ENCODE results near the gene STK32C.

STK32C gene

DNA sequence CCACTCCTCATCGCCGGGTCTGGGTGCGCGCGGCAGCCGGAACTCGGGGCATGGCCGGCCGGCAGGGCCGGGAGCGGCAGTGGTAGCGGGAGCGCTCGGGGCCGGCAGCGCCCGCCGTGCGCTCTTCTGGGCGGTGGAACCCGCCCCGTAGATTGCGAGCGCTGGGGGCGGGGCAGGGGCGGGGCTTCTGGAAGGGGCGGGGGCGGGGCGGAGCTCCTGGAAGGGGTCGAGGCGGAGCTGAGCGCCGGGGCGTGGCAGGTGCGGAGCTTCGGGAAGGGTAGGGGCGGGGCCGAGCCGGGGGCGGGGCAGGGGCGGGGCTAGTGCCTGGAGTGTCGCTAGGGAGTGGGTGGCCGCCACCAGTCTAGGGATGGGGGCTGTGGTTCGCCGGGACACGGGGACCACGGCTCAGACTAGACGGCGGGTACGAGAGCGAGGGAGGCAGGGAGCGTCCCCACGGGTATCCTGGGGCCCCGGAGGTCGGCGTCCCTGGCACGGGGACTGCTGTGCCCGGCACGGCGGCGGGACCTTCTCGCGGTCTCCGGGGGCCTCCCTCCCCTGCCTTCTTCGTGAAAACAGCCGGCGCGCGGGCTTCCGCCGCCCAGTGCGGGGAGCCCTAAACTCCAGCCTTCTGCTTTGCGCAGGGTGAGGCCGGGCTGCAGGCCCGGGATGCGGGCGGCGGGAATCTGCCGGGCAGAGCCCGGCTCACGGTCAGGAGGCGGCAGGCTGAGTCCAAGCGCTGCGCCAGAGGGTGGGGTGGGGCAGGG lies at the start of gene STK32C:
TSS of gene STK32C (minus strand) at position 128 of the 764 bp plus-strand sequence. CDS start at position 11, 117 bp downstream.
- peak; percentile 49 to 93 (median 87) for DNase-seq

DNA sequence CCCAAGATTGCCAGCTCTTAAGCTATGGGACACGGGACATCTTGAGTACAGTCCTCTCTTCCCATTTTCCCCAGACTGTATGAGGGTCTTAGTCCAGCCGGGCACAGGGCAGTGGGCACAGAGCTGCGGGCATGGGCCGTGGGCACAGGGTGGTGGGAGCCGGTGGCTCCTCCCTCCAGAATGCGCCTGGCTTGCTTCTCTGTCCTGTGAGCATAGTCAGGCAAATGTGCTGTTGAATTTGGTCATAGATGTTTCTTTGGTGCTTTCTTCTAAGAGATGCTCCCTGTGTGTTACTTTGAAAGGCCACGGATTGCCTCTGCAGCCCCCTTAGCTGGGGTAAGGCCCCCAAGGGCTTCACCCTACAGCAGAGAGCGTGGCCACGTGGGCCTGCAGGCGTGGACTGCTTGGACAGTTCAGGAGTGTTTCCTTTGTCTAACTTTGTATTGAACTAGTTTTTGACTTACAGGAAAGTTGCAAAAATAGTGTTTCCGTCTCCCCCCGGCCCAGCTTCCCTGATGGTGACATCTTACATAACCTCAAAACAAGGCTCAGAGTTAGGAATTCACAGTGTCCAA lies 49.0 kb upstream of the STK32C start:
- no peak for DNase-seq

DNA sequence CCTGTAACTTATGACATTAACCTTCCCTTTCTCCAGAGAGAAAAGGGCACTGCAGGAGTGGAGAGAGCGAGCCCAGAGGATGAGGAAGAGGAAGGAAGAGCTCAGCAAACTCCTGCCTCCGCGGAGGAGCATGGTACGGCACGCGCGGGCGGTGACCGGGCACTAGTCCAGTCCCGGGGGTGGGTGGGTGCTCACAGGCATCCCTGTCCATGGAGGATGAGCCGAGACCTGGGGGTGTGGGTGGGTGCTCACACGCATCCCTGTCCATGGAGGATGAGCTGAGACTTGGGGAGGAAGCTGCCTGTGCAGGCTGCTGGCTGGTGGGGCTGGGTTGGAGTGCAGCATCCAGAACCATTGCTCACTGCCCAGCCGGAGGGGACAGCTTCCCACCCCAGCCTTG lies 48.0 kb upstream of the STK32C start:
- DNase-seq, result no peak

DNA sequence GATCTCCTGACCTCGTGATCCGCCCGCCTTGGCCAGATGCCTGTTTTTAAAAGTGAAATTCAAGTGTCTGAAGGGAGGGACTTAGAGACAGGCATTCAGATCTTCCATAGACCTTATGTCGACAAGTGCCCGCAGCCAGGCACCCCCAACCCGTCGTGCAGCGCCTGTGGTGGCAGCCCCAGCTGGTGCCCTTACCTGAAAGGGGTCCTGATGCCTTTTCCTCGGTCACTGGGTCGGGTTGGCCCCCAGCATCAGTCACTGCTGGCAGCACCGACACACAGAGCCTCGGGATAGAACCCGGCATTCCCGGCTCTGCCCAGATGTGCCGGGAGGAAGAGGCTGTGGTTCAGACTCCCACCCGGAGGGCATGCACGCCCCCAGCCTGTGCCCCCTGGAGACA lies 47.5 kb upstream of the STK32C start:
- no peak for DNase-seq

DNA sequence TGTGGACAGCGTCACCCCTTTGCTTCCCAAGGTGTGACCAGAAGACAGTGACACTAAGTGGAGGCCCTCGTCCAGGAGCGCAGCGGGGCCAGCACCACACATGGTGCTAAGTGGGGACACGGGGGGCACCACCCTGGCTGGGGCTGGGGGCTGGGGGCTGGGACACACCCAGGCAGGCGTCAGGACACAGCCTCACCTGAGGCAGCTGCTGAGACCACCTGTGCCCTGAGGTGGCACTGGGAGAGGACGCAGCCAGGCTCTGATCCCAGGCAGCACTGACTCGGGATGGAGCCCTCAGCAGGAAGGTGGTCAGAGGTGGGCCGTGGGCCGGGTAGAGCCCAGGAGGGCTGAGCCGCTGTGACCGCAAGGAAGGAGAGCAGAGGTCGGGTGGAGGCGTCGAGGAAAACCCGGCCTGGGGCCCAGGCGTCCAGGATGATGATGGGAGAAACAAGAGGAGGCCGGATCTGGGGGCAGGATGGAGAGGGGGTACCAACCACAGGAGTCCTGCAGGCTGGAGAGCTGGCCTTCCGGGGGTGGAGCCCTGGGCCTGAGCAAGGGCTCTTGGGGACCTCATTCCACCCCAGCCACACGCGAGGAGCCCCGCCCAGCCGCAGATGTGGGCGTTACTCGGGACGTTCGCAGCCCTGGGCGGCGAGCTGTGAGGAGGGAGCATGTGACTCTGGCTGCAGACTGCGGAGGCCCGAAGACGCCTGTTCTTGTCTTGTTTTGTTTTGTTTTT lies 46.8 kb upstream of the STK32C start:
- DNase-seq, result no peak

DNA sequence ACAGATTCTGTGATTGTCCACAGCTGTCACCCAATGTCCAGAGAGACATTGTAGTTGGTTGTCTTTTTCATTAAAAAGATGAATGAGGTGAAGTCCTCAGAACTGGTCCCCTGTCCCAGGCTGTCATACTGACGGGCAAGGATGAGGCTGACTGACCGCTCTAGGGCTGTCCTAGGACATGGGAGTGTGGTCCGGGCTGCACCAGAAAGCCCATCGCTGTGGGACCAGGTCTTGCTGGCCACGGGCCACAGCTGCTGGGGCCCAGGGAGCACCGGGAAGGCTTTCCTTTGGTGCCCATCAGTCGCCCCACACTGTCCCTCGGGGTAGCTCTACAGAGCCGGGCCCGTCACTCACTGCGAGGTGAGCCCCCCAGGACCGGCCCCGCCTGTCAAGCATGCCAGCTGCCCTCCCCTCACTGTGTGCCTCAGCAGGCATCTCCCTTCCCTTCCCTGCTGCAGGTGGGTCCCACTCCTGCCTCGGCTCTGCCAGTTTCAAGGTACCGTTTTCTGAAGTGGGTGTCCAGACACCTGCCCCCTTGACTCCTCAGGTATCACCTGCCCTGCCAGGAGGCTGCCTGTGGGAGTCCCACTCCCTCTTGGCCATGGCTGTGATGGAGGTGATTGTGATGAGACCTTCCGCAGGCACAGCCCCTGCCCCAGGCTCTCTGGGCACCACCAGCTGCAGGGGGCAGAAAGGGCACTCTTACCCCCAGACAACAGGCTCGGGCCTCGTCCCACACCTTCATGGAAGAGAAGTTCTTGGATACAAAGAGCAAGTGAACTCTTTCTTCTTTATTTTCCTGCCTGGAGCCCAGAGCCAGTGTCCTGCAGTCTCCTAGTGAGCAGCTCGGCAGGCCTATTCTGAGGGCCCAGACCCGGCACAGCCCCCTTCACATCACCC lies 46.0 kb upstream of the STK32C start:
- DNase-seq, result no peak

DNA sequence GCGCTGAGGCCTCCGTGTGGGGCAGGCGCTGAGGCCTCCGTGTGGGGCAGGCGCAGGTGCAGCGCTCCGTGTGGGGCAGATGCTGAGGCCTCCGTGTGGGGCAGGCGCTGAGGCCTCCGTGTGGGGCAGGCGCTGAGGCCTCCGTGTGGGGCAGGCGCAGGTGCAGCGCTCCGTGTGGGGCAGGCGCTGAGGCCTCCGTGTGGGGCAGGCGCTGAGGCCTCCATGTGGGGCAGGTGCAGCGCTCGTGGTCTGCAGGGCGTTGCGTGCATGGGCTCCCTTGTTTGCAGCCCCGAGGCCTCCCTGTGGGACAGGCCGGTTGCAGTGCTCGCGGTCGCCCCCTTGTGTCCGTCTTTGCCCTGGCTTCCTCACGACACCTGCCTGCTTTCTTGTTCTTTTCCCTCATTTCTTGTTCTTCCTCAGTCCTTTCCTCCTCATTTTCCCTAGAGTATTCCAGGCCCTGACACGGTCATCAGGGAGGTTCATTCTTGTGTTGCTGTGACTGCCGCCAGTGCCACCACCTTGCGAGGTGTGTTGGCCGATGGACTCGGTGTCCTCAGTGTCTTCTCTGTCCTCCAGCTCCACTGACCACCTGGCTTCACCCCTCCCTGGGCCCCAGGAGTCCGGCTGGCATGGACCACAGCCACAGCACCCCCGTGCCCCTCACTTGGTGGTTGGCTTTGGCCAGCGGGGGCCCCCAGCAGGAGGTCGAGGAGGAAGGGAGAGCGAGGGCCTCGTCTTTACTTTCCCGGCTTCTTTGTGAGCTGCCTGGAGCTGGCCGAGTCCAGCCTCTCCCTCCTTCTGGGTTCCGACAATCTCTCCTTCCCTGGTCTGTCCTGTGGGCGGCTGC lies 44.9 kb upstream of the STK32C start:
- DNase-seq, result peak in 11 of 14 donors; percentile 7 to 60 (median 32)

DNA sequence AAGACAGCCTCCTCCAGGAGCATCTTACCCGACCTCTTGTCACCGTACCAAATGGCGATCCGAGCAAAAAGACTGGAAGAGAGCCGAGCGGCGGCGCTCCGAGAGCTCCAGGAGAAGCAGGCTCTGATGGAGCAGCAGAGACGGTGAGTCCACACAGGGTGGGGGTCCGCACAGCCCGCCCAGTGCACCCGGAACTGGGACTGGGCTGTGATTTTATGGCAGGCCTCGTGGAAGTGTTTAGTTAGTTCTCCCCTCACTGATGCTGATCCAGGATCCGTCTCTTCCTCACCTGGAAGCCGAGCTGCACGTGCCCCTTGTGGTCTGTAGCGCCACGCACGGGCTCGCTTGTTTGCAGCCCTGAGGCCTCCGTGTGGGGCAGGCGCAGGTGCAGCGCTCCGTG lies 43.9 kb upstream of the STK32C start:
- DNase-seq, result no peak

DNA sequence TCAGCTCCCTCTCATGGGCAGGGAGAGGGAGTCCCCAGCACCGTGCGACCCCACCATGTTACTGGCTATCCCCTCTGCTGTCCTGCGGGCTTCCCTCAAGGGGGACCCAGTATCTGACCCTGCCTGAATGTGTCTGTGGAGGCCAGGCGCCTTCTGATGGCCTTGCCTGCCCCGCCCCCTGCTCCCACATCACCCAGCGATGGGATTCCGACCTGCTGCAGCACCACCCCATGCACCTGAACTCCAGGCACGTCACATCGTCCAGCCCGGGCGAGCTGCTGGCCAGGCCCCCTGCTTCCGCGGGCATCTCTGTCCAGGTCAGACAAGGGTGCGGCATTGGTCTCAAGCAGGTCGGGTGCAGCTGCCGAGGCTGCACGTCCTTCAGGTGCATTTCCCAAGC lies 43.2 kb upstream of the STK32C start:
- DNase-seq, result no peak

DNA sequence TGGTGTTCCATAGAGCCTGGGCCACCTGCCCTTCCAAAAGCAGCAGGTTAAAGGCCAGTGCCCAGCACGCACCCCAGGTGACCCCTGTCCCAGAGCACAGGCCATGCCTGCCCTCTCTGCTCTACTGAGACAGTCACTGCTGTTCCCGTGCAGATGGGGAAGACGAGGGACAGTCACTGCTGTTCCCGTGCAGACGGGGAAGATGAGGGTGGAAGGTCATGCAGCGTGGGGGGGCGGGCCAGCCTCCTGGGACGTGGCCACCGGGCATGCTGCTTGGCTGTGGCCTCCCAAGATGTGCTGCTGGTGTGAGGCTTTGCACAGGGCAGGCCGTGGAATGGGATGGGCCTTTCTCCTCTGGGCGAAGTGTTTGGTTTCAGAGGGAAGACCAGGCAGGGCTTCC lies 42.6 kb upstream of the STK32C start:
- DNase-seq, result no peak

DNA sequence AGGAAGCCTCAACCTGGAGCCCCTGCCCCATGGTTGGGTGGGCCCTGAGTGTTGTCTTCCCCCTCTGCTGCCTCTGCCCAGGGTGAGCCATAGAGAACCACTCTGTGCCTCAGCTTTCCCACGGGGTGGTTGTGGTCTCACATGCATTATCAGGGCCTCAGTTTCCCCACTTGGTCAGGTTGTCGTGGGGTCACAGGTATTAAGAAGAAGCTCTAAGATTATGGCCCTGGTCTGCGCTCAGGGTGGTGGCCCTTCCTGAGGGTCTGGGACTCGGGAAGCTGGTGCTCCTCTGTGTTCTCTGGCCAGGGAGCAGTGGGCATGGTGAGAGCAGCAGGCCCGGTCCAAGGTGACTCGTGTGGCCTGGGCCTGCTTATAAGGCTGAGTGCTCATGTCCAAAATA lies 42.0 kb upstream of the STK32C start:
- DNase-seq, result no peak

DNA sequence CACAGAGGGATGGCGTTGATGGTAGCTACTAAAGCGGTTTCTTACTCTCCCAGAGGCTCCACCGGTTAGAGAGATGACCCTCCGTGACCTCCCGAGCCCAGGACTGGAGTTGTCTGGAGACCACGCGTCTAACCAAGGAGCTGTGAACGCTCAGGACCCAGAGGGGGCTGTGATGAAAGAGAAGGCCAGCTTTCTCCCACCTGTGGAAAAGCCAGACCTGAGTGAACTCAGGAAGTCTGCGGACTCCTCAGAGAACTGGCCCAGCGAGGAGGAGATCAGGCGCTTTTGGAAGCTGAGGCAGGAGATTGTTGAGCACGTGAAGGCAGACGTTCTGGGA lies 40.1 kb upstream of the STK32C start:
- no peak for DNase-seq

DNA sequence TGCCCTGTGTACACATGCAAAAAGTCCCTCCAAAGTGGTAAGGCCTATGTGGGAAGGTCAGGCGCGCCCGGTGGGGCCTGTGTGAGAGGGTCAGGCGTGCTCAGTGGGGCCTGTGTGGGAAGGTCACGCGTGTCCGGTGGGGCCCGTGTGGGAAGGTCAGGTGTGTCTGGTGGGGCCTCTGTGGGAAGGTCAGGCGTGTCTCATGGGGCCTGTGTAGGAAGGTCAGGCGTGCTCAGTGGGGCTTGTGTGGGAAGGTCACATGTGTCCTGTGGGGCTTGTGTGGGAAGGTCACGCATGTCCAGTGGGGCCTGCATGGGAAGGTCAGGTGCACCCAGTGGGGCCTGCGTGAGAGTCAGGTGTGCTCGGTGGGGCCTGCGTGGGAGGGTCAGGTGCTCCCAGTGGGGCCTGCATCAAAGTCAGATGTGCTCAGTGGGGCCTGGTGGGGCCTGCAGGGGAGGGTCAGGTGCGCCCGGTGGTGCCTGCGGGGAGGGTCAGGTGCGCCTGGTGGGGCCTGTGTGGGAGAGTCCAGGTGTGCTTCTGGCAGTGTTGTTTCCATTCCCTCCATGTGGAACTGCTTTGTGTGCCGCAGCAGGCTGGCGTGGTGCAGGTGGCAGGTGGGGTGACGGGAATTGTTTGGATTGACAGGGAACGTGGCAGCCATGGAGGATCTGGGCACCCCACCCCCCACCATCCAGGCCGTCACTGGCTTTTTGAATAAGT lies 39.6 kb upstream of the STK32C start:
- no peak for DNase-seq

DNA sequence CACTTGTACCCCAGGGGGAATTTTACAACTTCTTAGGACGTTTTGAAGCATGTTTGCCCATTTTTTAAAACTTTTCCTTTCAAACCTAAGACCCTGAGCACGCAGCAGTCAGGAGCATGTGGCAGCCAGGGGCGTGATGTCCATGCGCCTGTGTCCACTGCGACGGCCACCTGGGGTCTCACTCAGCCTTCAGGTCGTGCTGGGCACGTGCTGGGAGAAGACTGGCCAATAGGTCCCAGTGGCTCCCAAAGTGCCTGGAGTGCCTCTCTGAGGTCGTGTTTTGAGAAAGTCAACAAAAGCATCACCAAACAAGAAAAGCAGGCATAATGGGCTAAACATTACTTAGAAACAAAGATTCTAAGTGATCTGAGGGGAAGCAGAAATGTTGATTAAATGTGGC lies 39.1 kb upstream of the STK32C start:
- DNase-seq, result no peak

DNA sequence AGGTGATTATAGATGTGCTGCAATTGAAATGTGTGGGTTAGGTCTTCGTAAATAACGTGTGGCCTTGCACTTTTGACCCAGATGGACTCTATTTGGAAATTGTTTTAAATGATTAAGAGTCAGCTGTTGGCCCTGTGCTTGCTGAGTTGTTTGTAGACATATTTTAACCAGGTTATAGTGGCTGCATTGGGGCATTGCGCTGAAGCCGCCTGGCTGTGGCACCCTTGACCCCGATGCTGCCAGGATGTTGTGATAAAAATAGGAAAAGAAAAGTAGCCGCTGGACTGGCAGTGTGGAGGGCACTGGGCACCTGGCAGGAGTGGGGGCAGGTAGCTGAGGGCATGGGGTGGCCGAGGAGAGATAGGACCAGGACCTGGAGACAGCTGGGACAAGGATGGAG lies 37.6 kb upstream of the STK32C start:
- no peak for DNase-seq

DNA sequence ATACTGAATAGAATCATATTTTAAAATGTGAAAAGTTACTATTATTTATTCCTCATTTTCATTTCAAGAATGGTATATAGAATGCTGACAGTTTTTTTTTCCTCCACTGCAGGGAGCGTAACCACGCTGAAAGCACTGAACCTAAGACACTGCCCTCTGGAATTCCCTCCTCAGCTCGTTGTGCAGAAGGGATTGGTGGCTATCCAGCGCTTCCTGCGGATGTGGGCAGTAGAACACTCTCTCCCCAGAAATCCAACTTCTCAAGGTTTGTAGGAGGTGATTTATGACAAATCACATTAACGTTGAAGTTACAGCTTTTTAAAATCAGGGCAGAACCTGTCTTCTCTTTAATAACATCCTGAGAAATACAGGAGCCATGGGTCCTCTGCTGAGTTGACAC lies 36.6 kb upstream of the STK32C start:
- no peak for DNase-seq

DNA sequence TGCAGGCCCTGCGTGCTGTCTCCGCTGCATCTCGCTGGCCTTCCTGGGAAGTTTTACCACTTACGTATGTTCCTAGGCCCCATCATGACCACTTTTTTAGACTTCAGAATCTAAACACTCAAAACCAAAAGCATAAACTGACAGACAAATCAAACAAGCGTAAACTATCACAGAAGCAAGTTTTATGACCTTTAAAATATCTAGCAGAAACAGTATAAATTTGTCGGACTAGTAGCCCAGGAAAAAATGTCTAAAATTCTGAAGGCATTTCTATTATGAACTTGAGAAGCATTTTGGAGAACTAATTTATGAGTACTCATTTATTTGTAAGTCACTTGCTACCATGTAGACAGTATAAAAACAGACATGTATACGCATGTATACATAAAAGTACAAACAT lies 34.8 kb upstream of the STK32C start:
- DNase-seq, result no peak

DNA sequence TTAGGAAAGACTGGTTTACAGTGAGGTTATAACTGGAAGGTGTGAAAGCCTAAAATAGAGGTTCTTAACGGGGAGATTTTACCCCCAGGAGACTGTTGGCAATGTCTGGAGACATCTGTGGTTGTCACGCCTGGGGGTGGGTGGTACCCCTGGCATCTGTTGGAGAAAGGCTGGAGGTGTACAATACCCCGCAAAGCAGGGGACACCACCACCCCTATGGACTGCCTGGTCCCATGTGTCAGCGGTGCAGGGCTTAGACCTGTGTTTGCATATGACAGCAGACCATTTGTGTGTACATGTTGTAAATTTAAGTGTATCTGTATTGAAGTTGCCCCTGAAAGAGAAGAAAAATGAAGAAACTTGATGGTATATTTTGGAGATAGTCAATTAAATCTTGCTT lies 34.0 kb upstream of the STK32C start:
- DNase-seq, result no peak

DNA sequence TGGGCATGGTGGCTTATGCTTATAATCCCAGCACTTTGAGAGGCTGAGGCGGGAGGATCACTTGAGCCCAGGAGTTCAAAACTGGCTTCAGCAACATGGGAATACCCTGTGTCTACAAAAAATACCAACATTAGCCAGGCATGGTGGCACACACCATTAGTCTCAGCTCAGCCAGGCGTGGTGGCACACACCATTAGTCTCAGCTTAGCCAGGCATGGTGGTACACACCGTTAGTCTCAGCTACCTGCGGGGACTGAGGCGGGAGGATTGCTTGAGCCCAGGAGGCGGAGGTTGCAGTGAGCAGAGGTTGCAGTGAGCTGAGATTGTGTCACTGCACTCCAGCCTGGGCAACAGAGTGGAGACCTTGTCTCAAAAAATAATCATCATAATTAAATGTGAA lies 33.3 kb upstream of the STK32C start:
- DNase-seq, result no peak

DNA sequence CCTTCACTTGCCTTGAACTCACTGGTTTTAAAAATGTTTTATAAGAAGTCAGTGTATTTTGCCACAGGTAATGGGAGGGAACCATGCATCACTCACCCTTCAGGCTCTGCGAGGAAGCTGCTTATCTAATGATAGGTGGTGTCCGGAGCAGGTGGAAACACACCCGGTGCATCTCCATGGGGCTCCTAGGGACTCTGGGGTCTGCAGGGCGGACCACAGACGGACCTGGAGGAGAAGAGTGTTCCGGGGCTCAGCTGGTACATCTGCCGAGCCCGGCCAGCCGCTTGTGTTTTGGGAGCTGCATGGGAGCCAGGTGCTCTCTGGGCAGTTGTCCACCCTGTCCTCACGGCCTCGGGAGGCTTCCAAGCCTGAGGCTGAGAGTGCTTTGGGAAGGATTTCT lies 31.5 kb upstream of the STK32C start:
- no peak for DNase-seq

DNA sequence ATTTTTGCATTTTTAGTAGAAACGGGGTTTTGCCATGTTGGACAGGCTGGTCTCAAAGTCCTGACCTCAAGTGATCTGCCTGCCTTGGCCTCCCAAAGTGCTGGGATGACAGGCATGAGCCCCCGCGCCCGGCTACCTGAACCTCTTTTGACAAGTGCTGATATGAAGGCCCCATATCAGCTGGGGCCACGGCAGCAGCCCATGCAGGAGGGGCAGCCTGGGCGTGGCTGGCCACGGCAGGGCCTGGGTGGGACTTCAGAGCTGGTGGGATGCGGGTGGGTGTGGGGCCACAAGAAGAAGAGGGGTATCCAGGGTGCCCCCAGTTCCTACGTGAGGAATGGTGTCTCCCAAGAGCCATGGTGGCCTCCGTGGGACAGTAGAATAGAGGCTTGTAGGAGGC lies 31.1 kb upstream of the STK32C start:
- no peak for DNase-seq
